Measurements from ENCODE around the gene PSAT1. TPM values are rescaled to one million over a fixed set of nuclear protein-coding genes. Genes with fewer than 3 reads are reported as not detected.

Gene PSAT1
- polyA plus RNA-seq, 1 donor from 2014 or later, result 18.0 TPM

DNA sequence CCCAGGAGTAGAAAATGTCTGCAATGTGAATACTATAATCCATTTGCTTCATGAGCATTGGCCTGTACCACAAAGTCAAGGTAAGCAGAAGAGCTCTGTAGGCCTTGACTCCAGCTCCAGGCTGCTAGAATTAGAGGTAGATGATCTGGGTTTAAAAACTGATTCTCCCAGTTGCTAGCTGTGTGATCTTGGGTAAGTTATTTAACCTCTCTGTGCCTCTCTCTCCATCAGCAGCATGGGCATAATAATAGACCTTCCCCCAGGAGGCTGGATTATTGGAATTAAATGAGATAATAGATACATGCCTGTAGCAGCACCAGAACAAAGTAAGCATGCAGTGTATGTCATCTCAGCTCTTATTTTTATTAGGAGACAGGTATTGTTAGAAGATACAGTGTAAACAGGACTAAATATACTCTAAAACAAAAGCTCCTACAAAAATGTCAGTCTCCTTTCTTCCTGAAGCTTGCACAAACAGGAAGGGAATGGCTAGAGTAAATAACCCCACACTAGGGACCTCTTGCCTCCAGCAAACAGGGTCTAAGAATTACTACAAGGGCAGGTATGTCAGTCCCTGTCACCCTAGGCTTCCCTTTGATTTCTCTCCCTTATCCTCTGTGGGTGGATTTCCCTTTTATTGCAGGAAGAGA lies 57.5 kb downstream of the PSAT1 start:
- no peaks in the 10 kb centered on the region for H3F3A ChIP-seq (ENCODE audit: insufficient read depth, low read length, poor library complexity, severe bottlenecking)
- H3K27ac ChIP-seq (ENCODE audit: low read length), result no peak overlapping the region
- no peak overlapping the region for H3K9ac ChIP-seq (ENCODE audit: low read length)
- H3K9me2 ChIP-seq (ENCODE audit: insufficient read depth, low read length), result no peaks in the 10 kb centered on the region
- no peaks in the 10 kb centered on the region for H3K27me3 ChIP-seq (ENCODE audit: insufficient read depth, low read depth, low read length)
- H3K9me3 ChIP-seq (ENCODE audit: low read length), result no peaks in the 10 kb centered on the region
- no peaks in the 10 kb centered on the region for H3K79me2 ChIP-seq (replicated peaks; ENCODE audit: insufficient read depth, low read length)
- no peaks in the 10 kb centered on the region for H3K36me3 ChIP-seq (ENCODE audit: insufficient read depth, low read length)
- no peak overlapping the region for H2AFZ ChIP-seq (ENCODE audit: low read depth, low read length)
- no peaks in the 10 kb centered on the region for H4K20me1 ChIP-seq (ENCODE audit: insufficient read depth)
- TF ChIP-seq SMC3 (conservative IDR thresholded peaks at IDR 0.05; ENCODE audit: poor library complexity) (no peak), REST (IDR thresholded peaks at IDR 0.05; ENCODE audit: borderline replicate concordance) (no peak), EZH2 (IDR thresholded peaks at IDR 0.05; ENCODE audit: borderline replicate concordance, insufficient read depth, low read length, poor library complexity, severe bottlenecking) (no peak), RAD21 (conservative IDR thresholded peaks at IDR 0.05) (no peak), TAF1 (IDR thresholded peaks at IDR 0.05; ENCODE audit: low read depth) (no peak), POLR2AphosphoS5 (IDR thresholded peaks at IDR 0.05) (no peak)
- TF ChIP-seq, protein P1, sequence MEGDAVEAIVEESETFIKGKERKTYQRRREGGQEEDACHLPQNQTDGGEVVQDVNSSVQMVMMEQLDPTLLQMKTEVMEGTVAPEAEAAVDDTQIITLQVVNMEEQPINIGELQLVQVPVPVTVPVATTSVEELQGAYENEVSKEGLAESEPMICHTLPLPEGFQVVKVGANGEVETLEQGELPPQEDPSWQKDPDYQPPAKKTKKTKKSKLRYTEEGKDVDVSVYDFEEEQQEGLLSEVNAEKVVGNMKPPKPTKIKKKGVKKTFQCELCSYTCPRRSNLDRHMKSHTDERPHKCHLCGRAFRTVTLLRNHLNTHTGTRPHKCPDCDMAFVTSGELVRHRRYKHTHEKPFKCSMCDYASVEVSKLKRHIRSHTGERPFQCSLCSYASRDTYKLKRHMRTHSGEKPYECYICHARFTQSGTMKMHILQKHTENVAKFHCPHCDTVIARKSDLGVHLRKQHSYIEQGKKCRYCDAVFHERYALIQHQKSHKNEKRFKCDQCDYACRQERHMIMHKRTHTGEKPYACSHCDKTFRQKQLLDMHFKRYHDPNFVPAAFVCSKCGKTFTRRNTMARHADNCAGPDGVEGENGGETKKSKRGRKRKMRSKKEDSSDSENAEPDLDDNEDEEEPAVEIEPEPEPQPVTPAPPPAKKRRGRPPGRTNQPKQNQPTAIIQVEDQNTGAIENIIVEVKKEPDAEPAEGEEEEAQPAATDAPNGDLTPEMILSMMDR (IDR thresholded peaks at IDR 0.05; ENCODE audit: poor library complexity, severe bottlenecking), result no peak
- H3K4me3 ChIP-seq (ENCODE audit: low read length), result no peak overlapping the region
- no peak overlapping the region for H3K4me2 ChIP-seq (ENCODE audit: low read length)

GRCh38 chr9:78354989-78355388 lies 58.1 kb downstream of the PSAT1 start:
- Histone ChIP-seq H3K27ac (ENCODE audit: low read length) (no peak overlapping the region), H3K36me3 (ENCODE audit: insufficient read depth, low read length) (no peaks in the 10 kb centered on the region), H3F3A (ENCODE audit: insufficient read depth, low read length, poor library complexity, severe bottlenecking) (no peaks in the 10 kb centered on the region), H3K27me3 (ENCODE audit: insufficient read depth, low read depth, low read length) (no peaks in the 10 kb centered on the region), H3K9me3 (ENCODE audit: low read length) (no peaks in the 10 kb centered on the region), H3K4me2 (ENCODE audit: low read length) (no peak overlapping the region), H2AFZ (ENCODE audit: low read depth, low read length) (no peak overlapping the region), H3K9ac (ENCODE audit: low read length) (no peak overlapping the region), H3K9me2 (ENCODE audit: insufficient read depth, low read length) (no peaks in the 10 kb centered on the region), H4K20me1 (ENCODE audit: insufficient read depth) (no peaks in the 10 kb centered on the region), H3K79me2 (replicated peaks; ENCODE audit: insufficient read depth, low read length) (no peaks in the 10 kb centered on the region), H3K4me3 (ENCODE audit: low read length) (no peak overlapping the region)
- TF ChIP-seq EZH2 (IDR thresholded peaks at IDR 0.05; ENCODE audit: borderline replicate concordance, insufficient read depth, low read length, poor library complexity, severe bottlenecking), result no peak

DNA sequence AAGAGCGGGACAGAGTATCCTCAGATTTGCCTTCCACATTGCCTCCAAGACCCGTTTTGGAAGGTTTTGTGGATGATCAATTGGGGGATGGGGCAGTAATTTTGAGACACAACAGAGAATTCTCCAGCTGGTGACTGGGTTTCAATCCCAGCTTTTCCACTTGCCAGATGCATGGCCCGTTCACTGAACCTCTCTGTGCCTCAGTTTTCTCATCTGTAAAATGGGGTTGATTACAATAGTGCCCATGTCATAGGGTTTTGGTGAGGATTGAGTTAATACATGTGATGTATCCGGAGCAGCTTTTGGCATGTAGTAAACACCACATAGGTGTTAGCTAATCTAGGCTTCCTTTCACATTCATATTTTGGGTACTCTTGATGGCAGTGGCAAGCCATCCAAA lies 59.7 kb downstream of the PSAT1 start:
- Histone ChIP-seq H3K9ac (ENCODE audit: low read length) (no peak overlapping the region), H2AFZ (ENCODE audit: low read depth, low read length) (no peak overlapping the region), H3F3A (ENCODE audit: insufficient read depth, low read length, poor library complexity, severe bottlenecking) (no peaks in the 10 kb centered on the region), H3K9me3 (ENCODE audit: low read length) (no peaks in the 10 kb centered on the region), H3K9me2 (ENCODE audit: insufficient read depth, low read length) (no peaks in the 10 kb centered on the region), H4K20me1 (ENCODE audit: insufficient read depth) (no peaks in the 10 kb centered on the region), H3K27ac (ENCODE audit: low read length) (no peak overlapping the region), H3K4me2 (ENCODE audit: low read length) (no peak overlapping the region), H3K4me3 (ENCODE audit: low read length) (no peak overlapping the region), H3K36me3 (ENCODE audit: insufficient read depth, low read length) (no peaks in the 10 kb centered on the region), H3K79me2 (replicated peaks; ENCODE audit: insufficient read depth, low read length) (no peaks in the 10 kb centered on the region), H3K27me3 (ENCODE audit: insufficient read depth, low read depth, low read length) (no peaks in the 10 kb centered on the region)
- TF ChIP-seq, protein P1 (IDR thresholded peaks at IDR 0.05; ENCODE audit: poor library complexity, severe bottlenecking), result no peak
- TF ChIP-seq EP300 (conservative IDR thresholded peaks at IDR 0.05; ENCODE audit: poor library complexity, severe bottlenecking) (no peak), EZH2 (IDR thresholded peaks at IDR 0.05; ENCODE audit: borderline replicate concordance, insufficient read depth, low read length, poor library complexity, severe bottlenecking) (no peak), RAD21 (conservative IDR thresholded peaks at IDR 0.05) (no peak), TAF1 (IDR thresholded peaks at IDR 0.05; ENCODE audit: low read depth) (no peak), SMC3 (conservative IDR thresholded peaks at IDR 0.05; ENCODE audit: poor library complexity) (no peak), POLR2AphosphoS5 (IDR thresholded peaks at IDR 0.05) (no peak), MXI1 (conservative IDR thresholded peaks at IDR 0.05; ENCODE audit: poor library complexity, severe bottlenecking) (no peak), REST (IDR thresholded peaks at IDR 0.05; ENCODE audit: borderline replicate concordance) (no peak)
